RWPE2 (cell line): ENCODE data around the gene BFSP2.

ENCODE experiments used
- ATAC-seq: fragments of 200-7000 bp; cut with Tn5 transposase; 3 replicates; pipeline ENCODE4 v1.9.1; 2021; ENCODE audit warnings: low read depth
- DNase-seq: peaks from one replicate; pipeline ENCODE4 v3.0.0-alpha.2; 2020; ENCODE audit warnings: low spot score
- H3K27ac ChIP-seq: fragments of 450-650 bp; 2 replicates; pipeline ENCODE4 v1.5.1; 2017; ENCODE audit warnings: mild to moderate bottlenecking; ENCODE audit not compliant: poor library complexity, severe bottlenecking
- H3K27me3 ChIP-seq: fragments of 250-450 bp; sonication (Bioruptor Pico); 2 replicates; pipeline ENCODE4 v1.5.1; 2021; ENCODE audit warnings: mild to moderate bottlenecking, moderate library complexity; ENCODE audit not compliant: insufficient read depth, poor library complexity, severe bottlenecking
- H3K36me3 ChIP-seq: fragments of 250-450 bp; sonication (Bioruptor Pico); 2 replicates; pipeline ENCODE4 v1.5.1; 2020; ENCODE audit warnings: low read depth, mild to moderate bottlenecking, moderate library complexity
- H3K4me1 ChIP-seq: fragments of 250-450 bp; sonication (Bioruptor Pico); 2 replicates; pipeline ENCODE4 v1.5.1; 2021; ENCODE audit warnings: mild to moderate bottlenecking, moderate library complexity; ENCODE audit not compliant: insufficient read depth, poor library complexity, severe bottlenecking
- H3K4me3 ChIP-seq: fragments of 250-450 bp; sonication (Bioruptor Pico); 2 replicates; pipeline ENCODE4 v1.5.1; 2021; ENCODE audit warnings: mild to moderate bottlenecking, moderate library complexity; ENCODE audit not compliant: severe bottlenecking
- H3K9me3 ChIP-seq: fragments of 250-450 bp; sonication (Bioruptor Pico); 2 replicates; pipeline ENCODE4 v1.5.1; 2021; ENCODE audit warnings: mild to moderate bottlenecking, moderate library complexity; ENCODE audit not compliant: severe bottlenecking
- CTCF ChIP-seq: fragments of 450-650 bp; IDR thresholded peaks from one replicate; pipeline ENCODE4 v1.5.1; 2017; ENCODE audit warnings: mild to moderate bottlenecking, moderate library complexity; ENCODE audit not compliant: poor library complexity, severe bottlenecking

Gene BFSP2

GRCh38 chr3:133447750-133448477 is 48.1 kb downstream of the BFSP2 start:
- no peak for TF ChIP-seq CTCF
- DNase-seq (no peak), ATAC-seq (no peak)
- H3K4me1 ChIP-seq, result peaks cover 10% of the 10 kb centered on the region
- H3K27ac ChIP-seq, result no peak overlapping the region
- H3K4me3 ChIP-seq, result no peak overlapping the region
- H3K36me3 ChIP-seq, result no peaks in the 10 kb centered on the region
- H3K27me3 ChIP-seq, result no peaks in the 10 kb centered on the region
- no peaks in the 10 kb centered on the region for H3K9me3 ChIP-seq

GRCh38 chr3:133448478-133449122 is 48.7 kb downstream of the BFSP2 start:
- Histone ChIP-seq H3K9me3 (no peaks in the 10 kb centered on the region), H3K27me3 (no peaks in the 10 kb centered on the region), H3K4me1 (peaks cover 6% of the 10 kb centered on the region), H3K36me3 (no peaks in the 10 kb centered on the region), H3K27ac (no peak overlapping the region), H3K4me3 (no peak overlapping the region)
- DNase-seq (no peak), ATAC-seq (no peak)
- no peak for TF ChIP-seq CTCF

GRCh38 chr3:133451309-133451708 is 51.5 kb downstream of the BFSP2 start:
- TF ChIP-seq CTCF, result no peak
- Histone ChIP-seq H3K4me1 (no peaks in the 10 kb centered on the region), H3K9me3 (no peaks in the 10 kb centered on the region), H3K36me3 (no peaks in the 10 kb centered on the region), H3K27me3 (no peaks in the 10 kb centered on the region), H3K4me3 (no peak overlapping the region), H3K27ac (no peak overlapping the region)
- DNase-seq, result no peak
- ATAC-seq, result no peak

- Histone ChIP-seq H3K27me3 (no peaks in the 10 kb centered on the region), H3K4me3 (no peak overlapping the region), H3K27ac (peak overlapping the region; percentile 11), H3K9me3 (no peaks in the 10 kb centered on the region), H3K36me3 (no peaks in the 10 kb centered on the region), H3K4me1 (no peaks in the 10 kb centered on the region)
- DNase-seq (no peak), ATAC-seq (0 out of 3 replicates have a peak, but pooled peaks have one; percentile 21)
- TF ChIP-seq CTCF, result no peak
These were observed 52.9 kb downstream of the BFSP2 start for GRCh38 chr3:133452641-133453319.

GRCh38 chr3:133453383-133453782 is 53.5 kb downstream of the BFSP2 start:
- no peak for TF ChIP-seq CTCF
- no peaks in the 10 kb centered on the region for H3K9me3 ChIP-seq
- no peak overlapping the region for H3K4me3 ChIP-seq
- no peaks in the 10 kb centered on the region for H3K4me1 ChIP-seq
- H3K27ac ChIP-seq, result no peak overlapping the region
- DNase-seq, result no peak
- ATAC-seq, result no peak
- no peaks in the 10 kb centered on the region for H3K36me3 ChIP-seq
- H3K27me3 ChIP-seq, result no peaks in the 10 kb centered on the region
